Erythroblast (primary cell): ENCODE results near the gene TADA2A.

Experiments
- GATA1 ChIP-seq: IDR thresholded peaks from 2 replicates; pipeline ENCODE4 v1.6.1; 2011; ENCODE audit warnings: low read depth, mild to moderate bottlenecking, control low read depth, low read length, moderate library complexity
- POLR2A ChIP-seq: IDR thresholded peaks from 2 replicates; pipeline ENCODE4 v1.6.1; 2011; ENCODE audit warnings: mild to moderate bottlenecking, low read length

DNA sequence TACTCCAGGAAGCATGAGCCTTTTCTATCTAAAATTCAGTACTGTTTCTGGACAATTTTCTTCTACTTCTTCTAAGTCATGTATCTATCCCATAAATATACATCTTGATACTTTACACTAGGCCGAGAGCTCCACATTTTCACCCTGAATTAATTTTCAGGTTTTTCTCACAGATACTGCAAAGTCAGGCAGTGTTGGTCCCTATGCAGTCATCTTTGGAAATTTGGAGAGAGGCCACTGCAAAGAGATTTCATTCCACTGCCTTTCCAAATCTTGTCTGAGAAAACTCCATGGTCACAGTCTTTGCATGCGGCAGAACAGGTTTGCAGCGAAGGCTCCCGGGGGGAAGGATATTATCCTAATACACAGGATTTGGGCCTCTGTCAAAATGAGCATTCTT is 111.2 kb downstream of the TADA2A start:
- TF ChIP-seq POLR2A: no peak
- no peak for TF ChIP-seq GATA1
